ENCODE data around the gene TMEM200A.

GRCh38 chr6:130411481-130411880 is 45.7 kb downstream of the TMEM200A start:
- TF ChIP-seq CTCF (conservative IDR thresholded peaks at IDR 0.05; ENCODE audit: low read depth, low read length) (no peak), EZH2 (IDR thresholded peaks at IDR 0.05; ENCODE audit: borderline replicate concordance, low read depth, low read length, poor library complexity, severe bottlenecking) (no peak)
